RWPE2 (cell line): Measurements from ENCODE around the gene ZBTB7C.
A peak's percentile ranks its signal among the peaks of the same experiment; 100 is the strongest.

ENCODE experiments used
- ATAC-seq: fragments of 200-7000 bp; cut with Tn5 transposase; 3 replicates; pipeline ENCODE4 v1.9.1; 2021; ENCODE audit warnings: low read depth
- DNase-seq: peaks from one replicate; pipeline ENCODE4 v3.0.0-alpha.2; 2020; ENCODE audit warnings: low spot score
- H3K27ac ChIP-seq: fragments of 450-650 bp; 2 replicates; pipeline ENCODE4 v1.5.1; 2017; ENCODE audit warnings: mild to moderate bottlenecking; ENCODE audit not compliant: poor library complexity, severe bottlenecking
- H3K27me3 ChIP-seq: fragments of 250-450 bp; sonication (Bioruptor Pico); 2 replicates; pipeline ENCODE4 v1.5.1; 2021; ENCODE audit warnings: mild to moderate bottlenecking, moderate library complexity; ENCODE audit not compliant: insufficient read depth, poor library complexity, severe bottlenecking
- H3K36me3 ChIP-seq: fragments of 250-450 bp; sonication (Bioruptor Pico); 2 replicates; pipeline ENCODE4 v1.5.1; 2020; ENCODE audit warnings: low read depth, mild to moderate bottlenecking, moderate library complexity
- H3K4me1 ChIP-seq: fragments of 250-450 bp; sonication (Bioruptor Pico); 2 replicates; pipeline ENCODE4 v1.5.1; 2021; ENCODE audit warnings: mild to moderate bottlenecking, moderate library complexity; ENCODE audit not compliant: insufficient read depth, poor library complexity, severe bottlenecking
- H3K4me3 ChIP-seq: fragments of 250-450 bp; sonication (Bioruptor Pico); 2 replicates; pipeline ENCODE4 v1.5.1; 2021; ENCODE audit warnings: mild to moderate bottlenecking, moderate library complexity; ENCODE audit not compliant: severe bottlenecking
- H3K9me3 ChIP-seq: fragments of 250-450 bp; sonication (Bioruptor Pico); 2 replicates; pipeline ENCODE4 v1.5.1; 2021; ENCODE audit warnings: mild to moderate bottlenecking, moderate library complexity; ENCODE audit not compliant: severe bottlenecking
- CTCF ChIP-seq: fragments of 450-650 bp; IDR thresholded peaks from one replicate; pipeline ENCODE4 v1.5.1; 2017; ENCODE audit warnings: mild to moderate bottlenecking, moderate library complexity; ENCODE audit not compliant: poor library complexity, severe bottlenecking

Gene ZBTB7C

GRCh38 chr18:48034651-48035555 is 374.3 kb downstream of the ZBTB7C start:
- ATAC-seq = no peak
- Histone ChIP-seq H3K9me3 (no peaks in the 10 kb centered on the region), H3K4me1 (no peaks in the 10 kb centered on the region), H3K27ac (no peak overlapping the region), H3K36me3 (no peaks in the 10 kb centered on the region), H3K4me3 (no peak overlapping the region), H3K27me3 (no peaks in the 10 kb centered on the region)
- TF ChIP-seq CTCF = no peak
- peak; percentile 46 for DNase-seq

- no peak overlapping the region for H3K4me3 ChIP-seq
- H3K36me3 ChIP-seq = no peaks in the 10 kb centered on the region
- no peaks in the 10 kb centered on the region for H3K4me1 ChIP-seq
- no peak for TF ChIP-seq CTCF
- H3K27me3 ChIP-seq = no peaks in the 10 kb centered on the region
- ATAC-seq (no peak), DNase-seq (peak; percentile 17)
- no peak overlapping the region for H3K27ac ChIP-seq
- H3K9me3 ChIP-seq = no peaks in the 10 kb centered on the region
These were observed 375.2 kb downstream of the ZBTB7C start for GRCh38 chr18:48033790-48034650.

GRCh38 chr18:48032876-48033789 is 376.1 kb downstream of the ZBTB7C start:
- Histone ChIP-seq H3K4me1 (peaks cover 2% of the 10 kb centered on the region), H3K27me3 (no peaks in the 10 kb centered on the region), H3K36me3 (no peaks in the 10 kb centered on the region), H3K4me3 (no peak overlapping the region), H3K27ac (no peak overlapping the region), H3K9me3 (no peaks in the 10 kb centered on the region)
- TF ChIP-seq CTCF = no peak
- ATAC-seq (peak; percentile 53; the same call in 2 of the 3 replicates), DNase-seq (peak; percentile 19)

GRCh38 chr18:48031641-48032040 is 377.5 kb downstream of the ZBTB7C start:
- DNase-seq (peak; percentile 14), ATAC-seq (no peak)
- no peak for TF ChIP-seq CTCF
- H3K4me3 ChIP-seq = no peak overlapping the region
- H3K9me3 ChIP-seq = no peaks in the 10 kb centered on the region
- no peak overlapping the region for H3K27ac ChIP-seq
- H3K4me1 ChIP-seq = peaks cover 2% of the 10 kb centered on the region
- H3K36me3 ChIP-seq = no peaks in the 10 kb centered on the region
- H3K27me3 ChIP-seq = no peaks in the 10 kb centered on the region
